Fibroblast of pulmonary artery (primary cell): ENCODE measurements around the gene KCTD20.

Experiments used
- DNase-seq: peaks from one replicate; pipeline ENCODE4 v3.0.0-alpha.2; 2010; ENCODE audit warnings: low read depth
- H3K4me3 ChIP-seq: replicated peaks from 2 replicates; pipeline ENCODE4 v1.5.1; 2011; ENCODE audit warnings: low read depth, mild to moderate bottlenecking, control low read depth, low read length, moderate library complexity
- TF ChIP-seq, protein P1 (sequence below): IDR thresholded peaks from 2 replicates; pipeline ENCODE4 v1.5.1; 2011; ENCODE audit warnings: mild to moderate bottlenecking, control low read depth, low read length, inconsistent platforms; ENCODE audit errors: missing control alignments

The KCTD20 gene

GRCh38 chr6:36484736-36485135 is 41.9 kb downstream of the KCTD20 start:
- H3K4me3 ChIP-seq, result no peak overlapping the region
- no peak for DNase-seq
- TF ChIP-seq, protein P1, sequence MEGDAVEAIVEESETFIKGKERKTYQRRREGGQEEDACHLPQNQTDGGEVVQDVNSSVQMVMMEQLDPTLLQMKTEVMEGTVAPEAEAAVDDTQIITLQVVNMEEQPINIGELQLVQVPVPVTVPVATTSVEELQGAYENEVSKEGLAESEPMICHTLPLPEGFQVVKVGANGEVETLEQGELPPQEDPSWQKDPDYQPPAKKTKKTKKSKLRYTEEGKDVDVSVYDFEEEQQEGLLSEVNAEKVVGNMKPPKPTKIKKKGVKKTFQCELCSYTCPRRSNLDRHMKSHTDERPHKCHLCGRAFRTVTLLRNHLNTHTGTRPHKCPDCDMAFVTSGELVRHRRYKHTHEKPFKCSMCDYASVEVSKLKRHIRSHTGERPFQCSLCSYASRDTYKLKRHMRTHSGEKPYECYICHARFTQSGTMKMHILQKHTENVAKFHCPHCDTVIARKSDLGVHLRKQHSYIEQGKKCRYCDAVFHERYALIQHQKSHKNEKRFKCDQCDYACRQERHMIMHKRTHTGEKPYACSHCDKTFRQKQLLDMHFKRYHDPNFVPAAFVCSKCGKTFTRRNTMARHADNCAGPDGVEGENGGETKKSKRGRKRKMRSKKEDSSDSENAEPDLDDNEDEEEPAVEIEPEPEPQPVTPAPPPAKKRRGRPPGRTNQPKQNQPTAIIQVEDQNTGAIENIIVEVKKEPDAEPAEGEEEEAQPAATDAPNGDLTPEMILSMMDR, result no peak

DNA sequence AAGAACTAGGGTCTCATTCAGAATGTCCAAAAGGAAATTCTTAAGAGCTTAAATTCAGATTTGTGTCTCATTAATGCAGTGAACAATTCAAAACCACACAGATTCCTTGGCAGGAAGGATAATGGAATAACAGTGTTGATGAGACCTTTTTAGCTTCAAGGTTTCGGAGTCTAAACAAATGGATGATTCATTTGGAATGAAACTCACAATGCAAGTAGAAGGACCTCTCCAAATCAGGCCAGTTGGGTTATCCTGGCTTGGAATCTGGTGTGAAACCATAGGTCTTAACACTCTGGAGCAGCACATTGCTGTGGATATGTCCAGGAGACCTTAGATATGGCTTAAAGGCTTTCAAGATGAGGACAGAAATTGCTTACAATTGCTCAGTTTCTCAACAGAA is 44.9 kb downstream of the KCTD20 start:
- H3K4me3 ChIP-seq, result no peak overlapping the region
- TF ChIP-seq, protein P1, result no peak
- DNase-seq, result no peak

DNA sequence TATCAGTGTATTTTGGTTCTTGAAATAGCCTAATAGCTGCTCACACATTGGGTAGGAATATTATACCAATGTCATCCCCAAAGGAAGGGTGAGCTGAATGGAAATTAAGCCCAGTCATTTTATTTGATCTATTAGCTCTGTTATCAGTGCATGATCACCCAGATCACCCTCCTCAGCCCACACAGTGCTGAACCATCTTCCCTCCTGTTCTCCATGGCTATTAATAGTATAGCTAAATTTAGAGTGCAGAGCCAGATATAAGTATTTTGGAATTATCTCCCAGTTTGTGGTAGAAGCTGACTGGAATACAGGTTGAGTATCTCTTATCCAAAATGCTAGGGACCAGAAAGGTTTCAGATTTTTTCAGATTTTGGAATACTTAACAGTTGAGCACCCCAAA is 45.4 kb downstream of the KCTD20 start:
- TF ChIP-seq, protein P1, result no peak
- no peak overlapping the region for H3K4me3 ChIP-seq
- DNase-seq, result no peak

GRCh38 chr6:36489426-36489825 is 46.6 kb downstream of the KCTD20 start:
- no peak overlapping the region for H3K4me3 ChIP-seq
- DNase-seq, result no peak
- TF ChIP-seq, protein P1, result no peak

- DNase-seq, result peak; percentile 18
- TF ChIP-seq, protein P1, result no peak
- H3K4me3 ChIP-seq, result no peak overlapping the region
These were observed 48.7 kb downstream of the KCTD20 start for GRCh38 chr6:36491378-36491965.

GRCh38 chr6:36492092-36492491 is 49.3 kb downstream of the KCTD20 start:
- TF ChIP-seq, protein P1, result no peak
- no peak for DNase-seq
- H3K4me3 ChIP-seq, result no peak overlapping the region

DNA sequence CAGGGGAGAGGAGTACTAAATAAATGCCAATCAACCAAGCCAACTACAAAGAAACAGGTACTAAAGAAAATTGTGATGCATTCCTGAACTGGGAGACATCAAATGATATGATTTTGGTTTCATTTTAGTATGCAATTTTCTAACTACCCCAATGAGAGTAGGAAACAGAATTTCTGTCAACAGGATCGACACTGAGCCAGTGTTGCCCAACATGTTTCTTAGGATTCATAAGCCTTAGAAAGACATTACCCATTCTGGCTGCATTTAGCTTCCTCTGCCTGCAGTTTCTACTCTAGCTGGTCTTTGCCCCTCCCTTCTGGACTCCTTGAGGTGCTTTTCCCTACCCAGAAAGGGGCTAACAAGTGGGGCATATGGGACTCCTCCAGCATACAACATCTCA is 49.8 kb downstream of the KCTD20 start:
- TF ChIP-seq, protein P1, result no peak
- no peak for DNase-seq
- H3K4me3 ChIP-seq, result no peak overlapping the region
